PC-3 (cell line): ENCODE results near the gene DYNC1LI2. TPM values are rescaled to one million over a fixed set of nuclear protein-coding genes. Genes with fewer than 3 reads are reported as not detected.

Experiments used
- ATAC-seq: fragments of 200-7000 bp; cut with Tn5 transposase; 2 replicates; pipeline ENCODE4 v1.9.1; 2020; ENCODE audit warnings: mild to moderate bottlenecking, moderate library complexity
- BruUV-seq: library from RNA; stranded (reverse); fragments of 400-500 nt; replicated peaks from 2 replicates; lab custom pipeline; 2021; lab: Mats Ljungman, UMichigan
- CTCF ChIA-PET: fragments of 300-600 bp; sonication (Branson Sonifier 250); formaldehyde crosslinking; loops from one replicate; lab custom pipeline; 2022; ENCODE audit warnings: antibody characterized with exemption; lab: Charles Lee
- POLR2A ChIA-PET: fragments of 300-600 bp; sonication (Branson Sonifier 250); formaldehyde crosslinking; loops from one replicate; lab custom pipeline; 2022; ENCODE audit warnings: antibody characterized with exemption; ENCODE audit not compliant: unreplicated experiment; lab: Charles Lee
- DNase-seq: peaks from one replicate; pipeline ENCODE4 v3.0.0-alpha.2; 2015
- H2AFZ ChIP-seq: fragments of 300-600 bp; sonication (generic); 2 replicates; pipeline ENCODE4 v1.6.0; 2016; ENCODE audit warnings: antibody characterized with exemption, low read length
- H3F3A ChIP-seq: fragments of 300-600 bp; sonication (generic); one replicate; pipeline ENCODE4 v1.6.0; 2017; ENCODE audit warnings: antibody characterized with exemption, low read length, control low read depth, mild to moderate bottlenecking; ENCODE audit not compliant: unreplicated experiment
- H3K27ac ChIP-seq: fragments of 300-600 bp; sonication (generic); 2 replicates; pipeline ENCODE4 v1.5.1; 2016; ENCODE audit warnings: mild to moderate bottlenecking, low read length
- H3K27me3 ChIP-seq: fragments of 300-600 bp; sonication (generic); 2 replicates; pipeline ENCODE4 v1.6.1; 2016; ENCODE audit warnings: low read length, mixed read lengths
- H3K36me3 ChIP-seq: fragments of 300-600 bp; sonication (generic); 2 replicates; pipeline ENCODE4 v1.6.1; 2016; ENCODE audit warnings: low read depth, mixed run types, low read length, mixed read lengths
- H3K4me1 ChIP-seq: fragments of 300-600 bp; sonication (generic); 2 replicates; pipeline ENCODE4 v1.5.1; 2016; ENCODE audit warnings: low read length; ENCODE audit not compliant: insufficient read depth
- H3K4me2 ChIP-seq: fragments of 300-600 bp; sonication (generic); 2 replicates; pipeline ENCODE4 v1.6.0; 2016; ENCODE audit warnings: low read length
- H3K4me3 ChIP-seq: fragments of 300-600 bp; sonication (generic); 2 replicates; pipeline ENCODE4 v1.5.1; 2016; ENCODE audit warnings: mild to moderate bottlenecking, low read length, mixed read lengths
- H3K79me2 ChIP-seq: fragments of 300-600 bp; sonication (generic); 2 replicates; pipeline ENCODE4 v1.6.1; 2017; ENCODE audit warnings: low read length, mixed read lengths
- H3K9ac ChIP-seq: fragments of 300-600 bp; sonication (generic); 2 replicates; pipeline ENCODE4 v1.6.0; 2016; ENCODE audit warnings: mild to moderate bottlenecking, low read length
- H3K9me2 ChIP-seq: fragments of 300-600 bp; sonication (generic); replicated peaks from 2 replicates; pipeline ENCODE4 v1.6.1; 2016; ENCODE audit warnings: mixed run types, low read length, mixed read lengths
- H3K9me3 ChIP-seq: fragments of 300-600 bp; sonication (generic); 2 replicates; pipeline ENCODE4 v1.6.1; 2016; ENCODE audit warnings: low read length, mixed read lengths
- H4K20me1 ChIP-seq: fragments of 300-600 bp; sonication (generic); 2 replicates; pipeline ENCODE4 v1.6.1; 2016; ENCODE audit warnings: low read length, mixed read lengths
- CTCF ChIP-seq: fragments of 300-600 bp; sonication (generic); conservative IDR thresholded peaks from 2 replicates; pipeline ENCODE4 v1.5.1; 2017; ENCODE audit warnings: antibody characterized with exemption, low read depth, mild to moderate bottlenecking, low read length
- EZH2 ChIP-seq: fragments of 300-600 bp; sonication (generic); IDR thresholded peaks from one replicate; pipeline ENCODE4 v1.6.1; 2017; ENCODE audit warnings: antibody characterized with exemption, mild to moderate bottlenecking, low read length; ENCODE audit not compliant: unreplicated experiment
- EZH2phosphoT487 ChIP-seq: fragments of 300-600 bp; sonication (generic); IDR thresholded peaks from 2 replicates; pipeline ENCODE4 v1.6.1; 2018; ENCODE audit warnings: mild to moderate bottlenecking, antibody characterized with exemption, low read length, borderline replicate concordance
- intact Hi-C: fragments of 100-400 bp; cut with micrococcal nuclease; formaldehyde crosslinking; loops from 2 replicates; pipeline ENCODE4 v1.9.0; 2023
- total RNA-seq: library from RNA; depleted of rRNA; stranded (reverse); fragments of >200 nt; gene quantifications from 2 replicates; pipeline ENCODE4 v1.2.3, GENCODE V29; 2014

DYNC1LI2 gene
- total RNA-seq, 1 experiment from 2014 or later = 63.9 TPM

DNA sequence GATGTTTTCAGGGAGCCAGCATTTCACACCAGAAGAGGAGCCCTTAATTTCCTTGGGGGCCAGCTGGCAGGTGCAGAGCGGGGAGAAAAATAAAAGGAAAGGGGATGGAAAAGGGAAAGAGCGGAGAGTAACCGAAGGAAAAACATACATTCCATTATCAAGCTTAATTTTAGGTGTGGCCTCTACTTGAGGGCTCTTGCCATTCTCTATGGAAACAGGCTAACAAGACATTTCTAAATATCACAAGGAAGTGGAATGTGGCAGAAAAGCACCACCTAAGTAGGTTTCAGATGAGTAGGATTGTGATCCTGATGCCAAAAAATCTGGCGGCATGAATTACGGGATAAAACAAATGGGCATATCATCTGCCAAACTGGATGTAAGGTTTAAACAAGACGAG is 970 bp upstream of the DYNC1LI2 start:
- intact Hi-C loops = loop anchor here (10.0 kb wide), 1 partner anchor 112 kb away; no protein-coding TSS in a partner anchor
- ATAC-seq (no peak), DNase-seq (no peak)
- H3F3A ChIP-seq = no peaks in the 10 kb centered on the region
- peaks cover 18% of the 10 kb centered on the region for H4K20me1 ChIP-seq
- no peaks in the 10 kb centered on the region for H3K9me3 ChIP-seq
- peaks cover 14% of the 10 kb centered on the region for H3K36me3 ChIP-seq
- POLR2A ChIA-PET = no interaction called here
- peak overlapping the region; percentile 97 for H2AFZ ChIP-seq
- H3K27ac ChIP-seq = no peak overlapping the region
- TF ChIP-seq EZH2 = no peak
- TF ChIP-seq EZH2phosphoT487 = no peak
- TF ChIP-seq CTCF = no peak
- no TSS peak for BruUV-seq
- H3K4me1 ChIP-seq = peaks cover 20% of the 10 kb centered on the region
- H3K9ac ChIP-seq = no peak overlapping the region
- no peaks in the 10 kb centered on the region for H3K9me2 ChIP-seq
- H3K27me3 ChIP-seq = no peaks in the 10 kb centered on the region
- H3K4me3 ChIP-seq = no peak overlapping the region; the same call in 1 of the 2 replicates
- H3K4me2 ChIP-seq = peak overlapping the region; percentile 89; the same call in 1 of the 2 replicates
- peaks cover 40% of the 10 kb centered on the region for H3K79me2 ChIP-seq
- CTCF ChIA-PET = interaction anchor here (0.7 to 1.1 kb wide), 2 partner anchors 11 to 144 kb away, joined by 4 read pairs; no protein-coding TSS in a partner anchor

DNA sequence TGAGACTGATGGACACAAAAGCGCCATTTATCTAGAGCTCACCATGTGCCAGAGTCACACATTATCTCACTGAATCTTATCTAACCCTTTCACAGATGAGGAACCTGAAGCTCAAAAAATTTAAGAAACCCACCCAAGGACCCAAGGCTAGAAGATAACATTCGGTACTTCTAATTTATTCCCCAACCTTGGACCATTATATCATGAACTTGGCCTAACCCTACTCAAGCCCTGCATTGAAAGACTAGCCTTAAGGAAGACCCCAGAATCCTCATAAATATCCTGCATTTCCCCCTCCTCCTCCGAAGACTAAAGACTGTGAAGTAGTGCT is 548 bp upstream of the DYNC1LI2 start:
- H3K27ac ChIP-seq = no peak overlapping the region
- TF ChIP-seq EZH2 = no peak
- TF ChIP-seq CTCF = peak; percentile 3; the same call in 1 of the 2 replicates
- no peak for TF ChIP-seq EZH2phosphoT487
- peaks cover 18% of the 10 kb centered on the region for H4K20me1 ChIP-seq
- CTCF ChIA-PET = interaction anchor here (0.7 to 1.1 kb wide), 3 partner anchors 10 to 143 kb away, joined by 3 to 4 read pairs (median 4); no protein-coding TSS in a partner anchor
- intact Hi-C loops = loop anchor here (10.0 kb wide), 1 partner anchor 113 kb away; no protein-coding TSS in a partner anchor
- H3K4me3 ChIP-seq = peak overlapping the region; percentile 99
- peak overlapping the region; percentile 97 for H2AFZ ChIP-seq
- H3K4me2 ChIP-seq = peak overlapping the region; percentile 89
- H3K9me3 ChIP-seq = no peaks in the 10 kb centered on the region
- peaks cover 44% of the 10 kb centered on the region for H3K79me2 ChIP-seq
- H3K27me3 ChIP-seq = no peaks in the 10 kb centered on the region
- DNase-seq (no peak), ATAC-seq (no peak)
- peak overlapping the region; percentile 98; the same call in 1 of the 2 replicates for H3K9ac ChIP-seq
- no peaks in the 10 kb centered on the region for H3F3A ChIP-seq
- no peaks in the 10 kb centered on the region for H3K9me2 ChIP-seq
- peaks cover 20% of the 10 kb centered on the region for H3K4me1 ChIP-seq
- peaks cover 14% of the 10 kb centered on the region for H3K36me3 ChIP-seq
- POLR2A ChIA-PET = no interaction called here
- TSS peak; percentile 82 for BruUV-seq

DNA sequence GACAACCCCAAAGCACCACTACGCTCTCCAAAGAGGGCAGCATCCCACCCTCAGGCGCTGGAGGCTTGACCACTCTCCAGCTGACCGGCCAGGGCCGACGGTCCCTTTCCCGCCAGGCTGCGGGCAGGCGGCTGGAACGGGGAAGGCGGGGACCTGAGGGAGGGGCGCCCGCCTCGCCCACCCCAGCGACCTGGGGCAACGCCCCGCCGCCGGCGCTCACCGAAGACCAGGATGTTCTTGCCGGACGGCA is 431 bp downstream of the DYNC1LI2 start:
- DNase-seq (no peak), ATAC-seq (peak; percentile 35)
- Histone ChIP-seq H3K27me3 (no peaks in the 10 kb centered on the region), H3K27ac (peak overlapping the region; percentile 40; the same call in 1 of the 2 replicates), H3K4me3 (peak overlapping the region; percentile 99), H3F3A (no peaks in the 10 kb centered on the region), H2AFZ (peak overlapping the region; percentile 75), H3K9ac (peak overlapping the region; percentile 98), H4K20me1 (peaks cover 18% of the 10 kb centered on the region), H3K4me1 (peaks cover 20% of the 10 kb centered on the region), H3K4me2 (peak overlapping the region; percentile 94), H3K9me3 (no peaks in the 10 kb centered on the region), H3K9me2 (no peaks in the 10 kb centered on the region), H3K79me2 (peaks cover 54% of the 10 kb centered on the region), H3K36me3 (peaks cover 18% of the 10 kb centered on the region)
- TF ChIP-seq CTCF = no peak
- TF ChIP-seq EZH2 = no peak
- TF ChIP-seq EZH2phosphoT487 = no peak
- intact Hi-C loops = loop anchor here (10.0 kb wide), 1 partner anchor 114 kb away; no protein-coding TSS in a partner anchor
- POLR2A ChIA-PET = interaction anchor here (0.6 kb wide), 1 partner anchor 10 kb away, joined by 16 read pairs; no protein-coding TSS in a partner anchor
- CTCF ChIA-PET = interaction anchor here (1.0 kb wide), 1 partner anchor 15 kb away, joined by 3 read pairs; no protein-coding TSS in a partner anchor
- BruUV-seq = no TSS peak
